ENCODE measurements around the gene SLC37A1. TPM values are rescaled to one million over a fixed set of nuclear protein-coding genes. Genes with fewer than 3 reads are reported as not detected.

Gene SLC37A1
- total and polyA plus RNA-seq, 2 of the 13 experiments (the other 11 are each of a cell fraction or from before 2014, with no cell fraction given), result 0.22 to 0.40 TPM

- no peak for TF ChIP-seq YEATS2 (CRISPR knock-in tag; IDR thresholded peaks at IDR 0.05; ENCODE audit: borderline replicate concordance)
- TF ChIP-seq ZNF441 (CRISPR knock-in tag; IDR thresholded peaks at IDR 0.05; ENCODE audit: borderline replicate concordance), result no peak
- TF ChIP-seq ELK4 (CRISPR knock-in tag; IDR thresholded peaks at IDR 0.05; ENCODE audit: borderline replicate concordance), result no peak
Observed at GRCh38 chr21:42508371-42508770, 5.3 kb upstream of the SLC37A1 start (continued).

GRCh38 chr21:42509244-42509643 lies 4.4 kb upstream of the SLC37A1 start:
- ChIA-PET POLR2A (no interaction called here), CTCF (ENCODE audit: low intra/inter-chr PET ratio, low total read pairs) (no interaction called here)
- FAIRE-seq (no peak), DNase-seq (ENCODE audit: low spot score) (no peak), ATAC-seq (no peak)
- no peak overlapping the region for H3K27ac ChIP-seq (ENCODE audit: extremely low read length, insufficient read depth, low read length)
- no peak overlapping the region for H2AFZ ChIP-seq (ENCODE audit: low read length)
- 43% methylated on average over 11 of the region's 11 CpGs for WGBS (ENCODE audit: low lambda C conversion rate)
- TF ChIP-seq ZNF180 (CRISPR knock-in tag; IDR thresholded peaks at IDR 0.05; ENCODE audit: borderline replicate concordance, low read depth) (no peak), ZKSCAN1 (IDR thresholded peaks at IDR 0.05; ENCODE audit: low read length) (no peak), ZBTB42 (CRISPR knock-in tag; IDR thresholded peaks at IDR 0.05) (no peak), ZNF350 (CRISPR knock-in tag; IDR thresholded peaks at IDR 0.05; ENCODE audit: borderline replicate concordance, low read depth) (no peak), SRSF4 (IDR thresholded peaks at IDR 0.05; ENCODE audit: low read depth, low read length, poor library complexity, severe bottlenecking) (no peak), HNRNPL (IDR thresholded peaks at IDR 0.05; ENCODE audit: low read depth, low read length) (no peak), MTERF4 (CRISPR knock-in tag; IDR thresholded peaks at IDR 0.05) (no peak), ZNF513 (CRISPR knock-in tag; conservative IDR thresholded peaks at IDR 0.05) (no peak)
- peaks cover 2% of the 10 kb centered on the region; the same call in 1 of the 2 replicates for H3K4me1 ChIP-seq (ENCODE audit: insufficient read depth, low read length)
- intact Hi-C loops (cut with micrococcal nuclease; ENCODE audit: unreplicated experiment), result no loop called here
- no peaks in the 10 kb centered on the region for H3K9me3 ChIP-seq (ENCODE audit: low read length)
- H3K27me3 ChIP-seq (ENCODE audit: control insufficient read depth in 1 of 2, insufficient read depth in 2 of 2, low read length in 2 of 2), result peaks cover 5 to 23% of the 10 kb centered on the region in 2 experiments; a peak in 4 of 5 replicates
- in situ Hi-C loops (cut with HindIII; ENCODE audit: extremely low pct_ligation_motif_present, low pct_unique_long_range_greater_than_20kb), result no loop called here
- no peaks in the 10 kb centered on the region for H3K79me2 ChIP-seq (ENCODE audit: insufficient read depth, low read length)
- H3K4me2 ChIP-seq (ENCODE audit: low read depth, low read length), result no peak overlapping the region
- H3K36me3 ChIP-seq (replicated peaks in 1 of 2; ENCODE audit: control insufficient read depth in 1 of 2, insufficient read depth in 2 of 2, low read length in 2 of 2), result no peaks in the 10 kb centered on the region
- no peak overlapping the region for H3K4me3 ChIP-seq (replicated peaks in 1 of 3; ENCODE audit: insufficient read depth in 1 of 3, low read depth in 2 of 3, low read length in 3 of 3)
- H4K20me1 ChIP-seq (ENCODE audit: insufficient read depth, low read length), result no peaks in the 10 kb centered on the region
- no TSS peak for BruUV-seq (replicated peaks)
- no peak overlapping the region for H3K9ac ChIP-seq (ENCODE audit: insufficient read depth, low read depth, low read length)

Measured in HepG2 (cell line).